ENCODE measurements around the gene MORN3.
A peak's percentile ranks its signal among the peaks of the same experiment; 100 is the strongest.
"Not testable (repeated sequence)": the region's sequence is repeated elsewhere in the genome, so short reads cannot be mapped to it uniquely, and the experiment has no call there.

The MORN3 gene, protein sequence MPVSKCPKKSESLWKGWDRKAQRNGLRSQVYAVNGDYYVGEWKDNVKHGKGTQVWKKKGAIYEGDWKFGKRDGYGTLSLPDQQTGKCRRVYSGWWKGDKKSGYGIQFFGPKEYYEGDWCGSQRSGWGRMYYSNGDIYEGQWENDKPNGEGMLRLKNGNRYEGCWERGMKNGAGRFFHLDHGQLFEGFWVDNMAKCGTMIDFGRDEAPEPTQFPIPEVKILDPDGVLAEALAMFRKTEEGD

DNA sequence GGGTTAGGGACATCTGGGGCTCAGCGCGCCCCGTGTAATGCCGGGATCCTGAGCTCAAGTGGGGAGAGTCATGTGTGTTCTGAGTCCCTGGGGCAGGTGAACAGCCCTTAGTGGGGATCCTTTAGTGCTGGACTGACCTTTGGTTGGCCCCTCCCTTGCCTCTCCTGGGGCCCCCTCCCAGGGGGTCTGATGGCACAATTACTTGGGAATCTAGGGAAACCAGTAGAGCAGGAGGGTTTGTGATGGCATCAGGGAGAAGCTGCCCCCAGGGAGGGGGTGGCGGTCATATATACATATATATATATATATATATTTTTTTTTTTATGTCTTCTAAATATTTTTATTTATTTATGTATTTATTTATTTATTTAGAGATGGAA, at the start of gene MORN3:
Gene MORN3, minus strand, starts transcription at position 134 of the 380 bp plus-strand sequence. CDS start 171 bp downstream, outside the sequence.
- no peak for DNase-seq (ENCODE audit: low read depth)

DNA sequence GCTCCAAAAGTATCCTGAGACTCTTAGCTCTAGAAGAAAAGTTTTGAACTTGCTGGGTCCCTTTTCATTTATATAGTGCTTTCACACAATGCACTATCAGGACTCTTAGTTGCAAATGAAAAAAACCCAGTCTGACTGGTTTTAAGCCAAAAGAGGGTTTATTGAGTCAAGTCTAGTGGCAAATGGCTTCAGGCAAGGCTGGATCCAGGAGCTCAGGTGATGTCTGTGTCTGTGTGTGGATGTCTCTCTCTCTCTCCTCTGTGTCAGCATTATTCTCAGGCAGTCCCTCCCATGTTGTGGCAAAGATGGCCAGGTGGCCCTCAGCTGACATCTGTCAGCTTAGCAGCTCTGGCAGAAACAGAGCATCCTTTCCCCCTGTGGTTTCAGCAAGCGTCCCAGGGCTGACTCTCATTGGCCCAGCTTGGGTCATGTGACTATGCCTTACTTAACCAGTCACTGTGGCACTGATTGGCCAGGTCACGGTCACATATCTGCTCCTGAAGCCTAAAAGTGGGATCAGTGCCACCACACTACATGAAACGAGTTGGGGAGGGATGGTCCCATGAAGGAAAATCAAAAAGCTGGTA, 49.3 kb upstream of the MORN3 start:
- no peak for DNase-seq (ENCODE audit: low read depth)

DNA sequence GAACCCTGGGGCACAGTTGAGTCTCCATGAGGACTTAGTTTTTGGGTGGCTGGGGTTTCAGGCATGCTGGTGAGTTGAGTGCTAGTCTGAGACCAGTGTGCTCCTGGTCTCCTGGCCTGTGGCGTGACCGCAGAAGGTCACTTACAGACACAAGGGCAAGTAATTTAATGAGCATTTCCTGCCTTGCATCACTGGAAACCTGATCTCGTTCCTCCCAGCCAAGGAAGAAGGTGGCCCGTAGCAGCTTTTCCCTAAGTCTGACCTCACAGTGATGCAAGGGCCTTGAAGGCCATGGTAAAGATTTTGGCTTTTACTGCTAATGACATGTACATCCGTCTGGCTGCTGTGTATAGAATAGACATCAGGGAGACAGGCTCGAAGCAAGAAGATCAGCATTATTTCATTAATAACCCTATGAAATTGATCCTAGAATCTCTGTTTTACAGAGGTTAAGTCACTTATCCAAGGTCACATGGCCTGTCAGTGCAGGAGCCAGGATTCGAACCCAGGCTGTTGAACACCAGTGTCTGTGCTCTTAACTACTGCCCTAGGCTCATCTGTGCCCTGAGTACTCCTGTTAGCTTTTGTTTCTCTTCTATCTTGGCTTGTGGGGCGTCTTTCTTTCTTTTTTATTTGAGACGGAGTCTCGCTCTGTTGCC, 47.7 kb upstream of the MORN3 start:
- DNase-seq (ENCODE audit: low read depth), result peak; percentile 95

DNA sequence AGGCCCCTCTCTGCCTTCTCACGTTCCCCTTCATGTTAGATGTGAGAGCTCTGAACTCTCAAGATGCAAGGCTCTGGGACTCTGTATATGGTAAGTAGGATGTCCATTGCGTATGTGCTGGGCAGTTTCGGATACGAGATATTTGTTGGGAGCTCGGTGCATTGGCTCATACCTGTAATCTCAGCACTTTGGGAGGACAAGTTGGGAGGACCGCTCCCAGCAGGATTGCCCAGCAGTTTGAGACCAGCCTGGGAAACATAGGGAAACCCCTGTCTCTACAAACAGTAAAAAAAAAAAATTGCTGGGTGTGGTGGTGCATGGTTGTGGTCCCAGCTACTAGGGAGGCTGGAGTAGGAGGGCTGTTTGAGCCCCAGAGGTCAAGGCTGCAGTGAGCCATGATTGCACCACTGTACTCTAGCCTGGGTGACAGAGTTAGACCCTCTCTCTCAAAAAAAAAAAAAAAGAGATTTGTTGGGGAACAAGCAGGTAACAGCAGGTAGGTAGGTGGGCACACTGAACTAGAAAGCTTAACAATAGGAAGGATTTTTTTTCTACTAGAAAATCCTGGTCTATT, 46.5 kb upstream of the MORN3 start:
- no peak for DNase-seq (ENCODE audit: low read depth)

DNA sequence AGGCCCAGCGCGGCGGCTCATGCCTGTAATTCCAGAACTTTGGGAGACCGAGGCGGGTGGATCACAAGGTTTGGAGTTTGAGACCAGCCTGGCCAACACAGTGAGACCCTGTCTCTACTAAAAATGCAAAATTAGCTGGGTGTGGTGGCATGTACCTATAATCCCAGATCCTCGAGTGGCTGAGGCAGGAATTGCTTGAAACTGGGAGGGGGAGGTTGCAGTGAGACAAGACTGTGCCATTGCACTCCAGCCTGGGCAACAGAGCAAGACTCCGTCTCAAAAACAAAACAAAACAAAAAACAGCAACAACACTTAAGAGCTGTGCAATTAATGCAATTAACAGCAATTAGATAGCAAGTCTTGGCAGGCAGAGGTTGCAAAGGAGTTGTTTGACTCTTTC, 45.6 kb upstream of the MORN3 start:
- DNase-seq (ENCODE audit: low read depth), result not testable (repeated sequence)

DNA sequence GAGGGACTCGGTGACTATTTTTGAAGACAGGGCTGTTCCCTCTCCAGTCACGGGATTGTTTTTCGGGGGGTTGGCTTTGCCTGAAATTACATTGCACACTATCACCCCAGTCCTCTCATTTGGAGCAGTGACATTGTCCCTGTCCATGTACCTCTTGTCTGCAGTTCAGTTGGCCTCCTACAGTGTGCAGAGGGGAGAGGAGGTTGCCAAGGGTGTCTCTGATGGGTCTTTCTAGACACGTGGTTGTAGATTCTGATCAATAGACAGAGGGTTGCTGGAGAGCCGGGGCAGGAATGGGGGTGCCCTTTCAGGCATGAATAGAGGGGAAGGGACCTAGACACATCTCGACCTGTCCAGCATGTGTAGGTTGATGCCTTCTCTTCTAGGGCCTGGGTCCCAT, 44.3 kb upstream of the MORN3 start:
- DNase-seq (ENCODE audit: low read depth), result no peak

DNA sequence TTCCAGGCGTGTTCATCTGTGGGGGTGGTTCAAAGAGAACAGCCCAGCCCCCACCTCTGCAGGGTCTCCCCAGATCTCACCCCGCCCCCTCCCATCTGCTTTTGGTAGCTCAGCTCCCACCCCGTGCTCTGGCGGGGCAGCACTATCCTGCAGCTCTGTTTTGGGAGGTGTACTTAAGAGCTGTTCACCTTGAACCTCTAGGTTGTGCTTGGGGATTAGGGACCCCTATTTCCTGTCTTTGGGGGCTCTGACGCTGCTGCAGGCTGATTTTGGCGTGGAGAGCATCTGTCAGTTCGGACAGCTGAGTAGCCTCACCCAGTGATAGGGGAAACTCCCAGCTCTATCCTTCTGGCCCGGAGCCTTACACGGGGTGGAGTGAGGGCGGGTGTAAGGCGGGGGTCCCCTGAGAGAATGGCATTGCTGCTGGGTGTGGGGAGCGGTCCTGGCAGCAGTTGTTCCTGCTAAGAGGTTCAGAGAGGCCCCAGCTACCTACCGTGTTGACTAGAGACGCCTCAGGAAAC, 43.9 kb upstream of the MORN3 start:
- no peak for DNase-seq (ENCODE audit: low read depth)

DNA sequence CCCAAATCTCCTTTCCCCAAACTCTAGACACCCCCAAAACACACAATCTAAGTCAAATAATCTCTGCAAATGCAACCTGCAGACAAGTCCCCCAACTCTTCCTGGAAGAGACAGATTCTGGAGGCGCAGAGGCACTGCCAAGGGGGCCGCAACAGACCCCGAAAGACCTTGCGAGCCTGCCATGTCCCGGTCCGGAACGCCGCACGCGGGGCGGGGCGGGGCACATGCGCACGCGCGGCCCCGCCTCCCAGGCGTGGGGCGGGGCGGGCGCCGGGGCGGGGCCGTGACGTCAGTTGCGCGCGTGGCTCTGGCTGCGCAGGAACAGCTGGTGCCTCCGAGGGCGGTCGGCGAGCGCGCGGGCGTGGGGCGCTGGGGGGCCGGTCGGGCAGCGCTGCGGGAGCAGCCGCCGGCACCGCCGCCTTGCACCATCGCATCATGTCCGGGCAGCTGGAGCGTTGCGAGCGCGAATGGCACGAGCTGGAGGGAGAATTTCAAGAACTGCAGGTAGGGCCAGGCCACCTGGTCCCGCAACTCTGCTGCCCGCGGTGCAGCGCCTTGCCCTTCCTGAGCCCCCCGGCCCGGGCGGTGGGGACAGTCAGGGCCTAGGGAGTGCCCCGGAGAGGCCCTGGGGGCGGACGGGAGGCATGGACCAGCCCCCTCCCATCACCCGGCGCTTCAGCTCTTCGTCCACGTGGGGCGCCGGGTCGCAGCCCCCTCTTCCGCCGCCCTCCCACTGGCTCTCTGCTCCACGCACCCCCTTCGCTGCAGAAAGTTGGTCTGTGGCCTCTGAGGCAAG, 43.2 kb upstream of the MORN3 start, which contains the start of gene TMEM120B:
Gene TMEM120B, plus strand, starts transcription at position 292 of the 796 bp plus-strand sequence. Its CDS starts 144 bp downstream, at position 436.
- DNase-seq (ENCODE audit: low read depth), result peak; percentile 47

DNA sequence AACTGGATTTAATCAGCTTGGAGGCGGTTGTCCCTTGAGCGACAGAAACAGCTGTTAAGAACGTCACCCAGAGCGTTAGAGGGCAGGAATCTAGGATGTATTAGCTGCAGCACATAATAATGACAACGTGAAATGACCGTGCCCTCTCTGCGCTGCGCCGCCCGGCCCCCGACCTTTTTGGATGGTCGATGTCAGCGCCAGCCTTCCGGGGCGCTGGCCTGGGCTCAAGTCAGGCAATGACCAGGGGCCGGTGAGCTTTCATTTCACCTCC, 42.7 kb upstream of the MORN3 start:
- no peak for DNase-seq (ENCODE audit: low read depth)

DNA sequence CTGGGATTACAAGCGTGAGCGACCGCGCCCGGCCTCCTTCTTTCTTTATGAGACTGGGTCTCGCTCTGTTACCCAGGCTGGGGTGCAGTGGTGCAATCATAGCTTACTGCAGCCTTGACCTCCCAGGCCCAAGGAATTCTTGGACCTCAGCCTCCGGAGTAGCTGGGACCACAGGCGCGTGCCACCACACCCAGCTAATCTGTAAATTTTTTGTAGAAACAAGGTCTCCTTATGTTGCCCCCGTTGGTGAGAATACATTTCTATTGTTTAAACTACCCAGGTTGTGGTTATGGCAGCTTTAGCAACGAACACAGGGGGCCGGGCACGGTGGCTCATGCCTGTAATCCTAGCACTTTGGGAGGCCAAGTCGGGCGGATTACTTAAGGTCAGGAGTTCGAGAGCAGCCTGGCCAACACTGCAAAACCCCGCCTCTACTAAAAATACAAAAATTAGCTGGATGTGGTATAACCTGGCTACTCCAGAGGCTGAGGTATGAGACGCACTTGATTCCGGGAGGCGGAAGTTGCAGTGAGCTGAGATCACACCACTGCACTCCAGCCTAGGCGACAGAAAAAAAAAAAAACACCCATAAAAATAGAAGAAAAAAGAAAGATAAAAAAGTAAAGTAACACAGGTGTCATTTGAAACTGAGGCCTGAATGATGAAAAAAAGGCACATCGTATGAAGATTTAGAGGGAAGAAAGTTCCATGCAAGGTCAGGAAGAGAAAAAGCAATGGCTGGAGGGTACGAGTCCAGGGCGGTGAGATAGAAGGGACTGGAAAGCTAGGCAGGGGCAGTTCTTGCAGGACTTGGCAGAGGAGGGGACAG, 42.1 kb upstream of the MORN3 start:
- DNase-seq (ENCODE audit: low read depth), result no peak

DNA sequence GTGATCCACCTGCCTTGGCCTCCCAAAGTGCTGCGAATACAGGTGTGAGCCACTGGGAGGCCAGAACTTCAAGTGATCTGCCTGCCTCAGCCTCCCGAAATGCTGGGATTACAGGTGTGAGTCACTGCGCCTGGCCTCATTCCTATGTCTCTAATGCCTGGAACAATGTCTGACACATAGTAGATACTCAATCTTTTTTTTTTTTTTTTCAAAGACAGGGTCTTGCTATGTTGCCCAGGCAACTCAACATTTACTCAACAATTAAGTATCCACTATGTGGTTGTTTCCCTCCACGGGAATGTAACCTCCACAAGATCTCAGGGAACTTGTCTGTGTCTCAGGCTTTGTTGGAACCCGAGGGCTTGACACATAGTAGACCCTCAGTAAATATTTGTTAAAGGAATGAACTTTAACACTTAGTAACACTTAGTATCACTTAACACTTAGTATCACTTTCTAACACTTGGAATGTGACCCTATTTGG, 40.1 kb upstream of the MORN3 start:
- DNase-seq (ENCODE audit: low read depth), result peak; percentile 85

DNA sequence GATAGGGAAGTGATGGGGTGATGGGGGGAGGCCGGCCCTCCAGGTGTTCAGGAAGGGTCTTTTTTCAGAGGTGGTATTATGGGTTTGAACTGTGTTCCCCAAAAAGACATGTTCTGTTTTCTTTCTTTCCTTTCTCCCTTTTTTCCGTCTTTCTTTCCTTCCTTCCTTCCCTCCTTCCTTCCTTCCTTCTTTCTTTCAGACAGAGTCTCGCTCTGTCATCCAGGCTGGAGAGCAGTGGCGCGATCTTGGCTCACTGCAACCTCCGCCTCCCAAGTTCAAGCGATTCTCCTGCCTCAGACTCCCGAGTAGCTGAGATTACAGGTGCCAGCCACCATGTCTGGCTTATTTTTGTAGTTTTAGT, 39.6 kb upstream of the MORN3 start:
- not testable (repeated sequence) for DNase-seq (ENCODE audit: low read depth)

DNA sequence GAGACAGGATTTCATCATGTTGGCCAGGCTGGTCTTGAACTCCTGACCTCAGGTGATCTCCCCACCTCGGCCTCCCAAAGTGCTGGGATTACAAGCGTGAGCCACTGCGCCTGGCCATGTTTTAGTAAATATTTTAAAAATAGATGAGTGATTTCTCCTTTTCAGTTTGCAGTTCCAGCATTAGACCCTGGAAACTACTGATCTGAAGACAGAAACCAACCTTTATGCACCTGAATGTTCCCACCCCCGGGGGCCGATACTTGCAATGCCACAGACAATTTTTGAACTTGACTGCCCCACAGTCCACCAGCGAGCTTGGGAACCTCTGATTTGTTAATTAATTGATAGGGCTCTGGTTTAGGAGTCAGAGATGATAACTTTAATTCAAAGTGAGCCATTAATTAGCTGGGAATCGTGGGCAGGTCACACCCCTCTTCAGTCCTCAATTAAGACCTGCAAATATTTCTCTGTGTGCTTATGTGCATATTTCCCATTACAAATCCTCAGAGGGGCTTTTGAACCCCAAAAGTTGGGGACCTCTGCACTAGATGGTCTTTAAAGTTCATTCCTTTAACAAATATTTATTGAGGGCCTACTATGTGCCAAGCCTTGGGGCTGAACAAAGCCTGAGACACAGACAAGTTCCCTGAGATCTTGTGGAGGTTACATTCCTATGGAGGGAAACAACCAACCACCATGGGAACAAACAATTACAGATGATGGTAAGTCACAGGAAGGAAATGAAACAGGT, 39.0 kb upstream of the MORN3 start:
- no peak for DNase-seq (ENCODE audit: low read depth)

DNA sequence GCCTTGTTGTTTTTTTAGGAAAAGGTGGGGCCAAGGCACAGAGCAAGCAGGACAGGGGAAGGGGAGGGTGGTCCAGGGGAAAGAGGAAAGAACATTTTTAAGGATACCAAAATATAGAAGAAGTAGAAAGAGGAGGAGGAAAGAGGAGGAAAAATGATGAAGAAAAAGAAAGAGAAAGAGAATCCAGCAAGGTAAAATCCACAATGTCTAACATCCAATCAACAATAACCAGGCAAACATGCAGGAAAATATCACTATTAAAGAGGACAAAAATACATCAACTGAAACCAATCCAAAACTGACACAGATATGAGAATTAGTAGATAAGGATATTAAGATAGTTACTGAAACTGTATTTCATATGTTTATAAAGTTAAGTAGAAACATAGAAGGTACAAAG, 36.1 kb upstream of the MORN3 start:
- DNase-seq (ENCODE audit: low read depth), result no peak

DNA sequence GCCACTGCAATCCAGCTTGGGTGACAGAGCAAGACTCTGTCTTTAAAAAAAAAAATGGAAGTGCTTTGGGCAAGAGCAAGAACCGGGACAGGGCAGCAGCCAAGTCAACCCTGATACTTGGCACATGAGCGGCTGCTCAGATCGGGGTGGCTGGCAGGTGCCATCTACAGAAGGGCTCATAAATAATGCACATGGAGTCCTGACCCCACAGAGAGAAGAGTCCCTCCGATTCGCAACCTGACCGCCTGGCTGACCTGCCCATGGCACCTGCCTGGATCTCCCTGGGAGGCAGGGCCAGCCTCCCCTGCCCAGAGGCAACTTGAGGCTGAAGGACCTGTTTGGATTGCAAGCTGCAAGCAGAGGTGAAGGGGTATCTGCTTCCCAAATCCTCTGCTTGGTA, 33.5 kb upstream of the MORN3 start:
- DNase-seq (ENCODE audit: low read depth), result no peak

DNA sequence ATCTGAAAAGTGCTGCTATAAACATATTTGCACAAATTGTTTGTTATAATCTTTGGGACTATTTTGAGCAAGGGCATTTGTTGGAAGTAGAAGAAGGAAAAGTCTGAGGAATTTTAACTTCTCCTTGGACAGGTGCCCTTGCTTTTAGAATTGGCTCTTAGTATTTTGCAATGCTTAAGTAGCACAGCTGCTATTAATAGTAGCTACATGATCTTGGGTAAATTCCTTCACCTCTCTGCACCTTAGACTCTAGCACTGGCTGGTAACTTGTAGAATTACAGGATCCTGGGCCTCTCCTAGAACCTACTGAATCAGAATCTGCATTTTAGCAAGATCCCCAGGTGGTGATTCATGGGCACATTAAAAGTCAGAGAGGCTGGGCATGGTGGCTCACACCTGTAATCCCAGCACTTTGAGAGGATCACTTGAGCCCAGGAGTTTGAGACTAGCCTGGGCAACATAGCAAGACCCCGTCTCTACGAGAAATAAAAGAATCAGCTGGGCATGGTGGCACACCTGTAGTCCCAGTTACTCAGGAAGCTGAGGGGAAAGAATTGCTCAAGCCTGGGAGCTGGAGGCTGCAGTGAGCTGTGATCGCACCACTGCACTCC, 32.3 kb upstream of the MORN3 start:
- no peak for DNase-seq (ENCODE audit: low read depth)

DNA sequence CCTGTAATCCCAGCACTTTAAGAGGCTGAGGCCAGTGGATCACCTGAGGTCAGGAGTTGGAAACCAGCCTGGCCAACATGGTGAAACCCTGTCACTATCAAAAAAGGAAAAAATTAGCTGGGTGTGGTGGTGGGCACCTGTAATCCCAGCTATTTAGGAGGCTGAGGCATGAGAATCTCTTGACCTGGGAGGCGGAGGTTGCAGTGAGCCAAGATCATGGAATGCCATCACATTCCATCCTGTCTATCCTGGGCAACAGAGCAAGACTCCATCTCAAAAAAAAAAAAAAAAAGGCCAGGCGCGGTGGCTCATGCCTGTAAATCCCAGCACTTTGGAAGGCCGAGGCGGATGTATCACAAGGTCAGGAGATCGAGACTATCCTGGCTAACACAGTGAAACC, 28.4 kb upstream of the MORN3 start:
- DNase-seq (ENCODE audit: low read depth), result not testable (repeated sequence)

DNA sequence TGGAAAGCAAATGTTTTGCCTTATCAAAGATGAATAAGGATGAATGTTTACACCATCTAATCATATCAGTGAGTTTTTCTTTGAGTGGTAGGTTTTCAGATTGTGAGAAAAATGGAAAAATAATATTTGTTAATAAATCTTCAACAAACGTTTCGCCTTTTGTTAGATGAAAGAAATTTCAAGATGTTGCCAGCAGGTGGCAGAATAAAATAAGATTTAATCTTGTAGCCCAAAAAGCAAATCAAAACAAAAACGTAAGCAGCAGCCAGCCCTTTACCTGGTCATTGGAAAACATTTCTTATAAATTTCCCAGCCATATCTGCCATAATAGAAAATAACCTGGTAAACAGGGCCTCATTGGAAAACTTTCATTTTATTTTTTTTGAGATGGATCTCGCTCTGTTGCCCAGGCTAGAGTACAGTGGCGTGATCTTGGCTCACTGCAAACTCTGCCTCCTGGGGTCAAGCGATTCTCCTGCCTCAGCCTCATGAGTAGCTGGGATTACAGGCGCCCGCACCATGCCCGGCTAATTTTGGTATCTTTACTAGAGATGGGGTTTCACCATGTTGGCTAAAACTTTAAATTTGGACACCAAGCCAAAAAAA, 27.7 kb upstream of the MORN3 start:
- peak; percentile 46 for DNase-seq (ENCODE audit: low read depth)

DNA sequence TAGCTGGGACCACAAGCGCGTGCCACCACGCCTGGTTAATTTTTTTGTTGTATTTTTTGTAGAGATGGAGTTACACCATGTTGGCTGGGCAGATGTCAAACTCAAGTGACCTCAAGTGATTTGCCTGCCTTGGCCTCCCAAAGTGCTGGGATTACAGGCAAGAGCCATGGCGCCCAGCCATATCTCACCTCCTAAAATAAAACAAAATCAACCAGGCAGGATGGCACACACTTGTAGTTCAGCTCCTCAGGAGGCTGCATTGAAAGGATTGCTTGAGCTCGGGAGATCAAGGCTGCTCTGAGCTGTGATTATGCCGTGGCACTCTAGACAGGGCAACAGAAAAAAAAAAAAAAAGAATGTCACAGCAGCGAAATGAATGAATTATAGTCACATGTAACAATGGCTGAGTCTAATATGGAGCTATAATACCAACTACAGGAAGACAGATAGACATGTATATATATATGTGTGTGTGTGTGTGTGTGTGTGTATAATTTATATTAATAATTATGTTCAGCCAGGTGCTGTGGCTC, 23.8 kb upstream of the MORN3 start:
- no peak for DNase-seq (ENCODE audit: low read depth)

Data from amniotic epithelial cell (primary cell).